IMR-90 (cell line): Measurements from ENCODE around the gene BMAL2. TPM values are rescaled to one million over a fixed set of nuclear protein-coding genes. Genes with fewer than 3 reads are reported as not detected.

ENCODE experiments used
- ATAC-seq: fragments of 200-7000 bp; cut with Tn5 transposase; 2 replicates; pipeline ENCODE4 v1.9.1; 2020; ENCODE audit warnings: low read depth, mild to moderate bottlenecking, moderate library complexity
- BruUV-seq: library from RNA; stranded (reverse); fragments of 400-500 nt; replicated peaks from 2 replicates; lab custom pipeline; 2021; lab: Mats Ljungman, UMichigan
- CTCF ChIA-PET: fragments of 300-600 bp; formaldehyde crosslinking; extraction: SDS; loops from one replicate; lab custom pipeline; 2021; ENCODE audit warnings: antibody characterized with exemption; lab: Yijun Ruan, JAX
- POLR2A ChIA-PET: fragments of 300-600 bp; sonication (Branson Sonifier 250); formaldehyde crosslinking; loops from one replicate; lab custom pipeline; 2022; ENCODE audit warnings: antibody characterized with exemption; ENCODE audit not compliant: unreplicated experiment; lab: Charles Lee
- DNase-seq: peaks from one replicate; pipeline ENCODE4 v3.0.0; 2013
- H2AFZ ChIP-seq: replicated peaks from 2 replicates; pipeline ENCODE3; 2013; ENCODE audit warnings: low read length, mild to moderate bottlenecking; ENCODE audit not compliant: poor library complexity
- H2AK5ac ChIP-seq: 2 replicates; pipeline ENCODE4 v1.6.1; 2013; ENCODE audit warnings: low read depth, low read length, inconsistent platforms
- H2AK9ac ChIP-seq: replicated peaks from 2 replicates; pipeline ENCODE3; 2013; ENCODE audit warnings: mild to moderate bottlenecking, low read depth, low read length, moderate library complexity; ENCODE audit not compliant: poor library complexity
- H2BK120ac ChIP-seq: 2 replicates; pipeline ENCODE4 v1.6.1; 2013; ENCODE audit warnings: low read depth, low read length, inconsistent platforms
- H2BK15ac ChIP-seq: 3 replicates; pipeline ENCODE4 v1.6.1; 2013; ENCODE audit warnings: low read depth, low read length, inconsistent platforms
- H2BK20ac ChIP-seq: 2 replicates; pipeline ENCODE4 v1.6.1; 2013; ENCODE audit warnings: low read depth, mild to moderate bottlenecking, inconsistent platforms, low read length, moderate library complexity
- H2BK5ac ChIP-seq: 2 replicates; pipeline ENCODE4 v1.6.1; 2013; ENCODE audit warnings: mild to moderate bottlenecking, low read depth, low read length, inconsistent platforms; ENCODE audit not compliant: poor library complexity, severe bottlenecking
- H3K14ac ChIP-seq: replicated peaks from 2 replicates; pipeline ENCODE4 v1.6.1; 2013; ENCODE audit warnings: low read depth, low read length, inconsistent platforms
- H3K18ac ChIP-seq: 2 replicates; pipeline ENCODE4 v1.6.1; 2013; ENCODE audit warnings: low read depth, low read length, control low read depth
- H3K23ac ChIP-seq: 2 replicates; pipeline ENCODE4 v1.6.1; 2013; ENCODE audit warnings: low read depth, low read length, inconsistent platforms
- H3K27ac ChIP-seq: 2 replicates; pipeline ENCODE4 v1.5.1; 2013; ENCODE audit warnings: mild to moderate bottlenecking, control low read depth, low read length; ENCODE audit not compliant: insufficient read depth
- H3K27me3 ChIP-seq: 2 replicates; pipeline ENCODE4 v1.6.1; 2013; ENCODE audit warnings: low read length; ENCODE audit not compliant: control insufficient read depth, insufficient read depth
- H3K36me3 ChIP-seq: 2 replicates; pipeline ENCODE4 v1.6.1; 2013; ENCODE audit warnings: low read length, mixed read lengths; ENCODE audit not compliant: control insufficient read depth, insufficient read depth
- H3K4ac ChIP-seq: 2 replicates; pipeline ENCODE4 v1.6.1; 2013; ENCODE audit warnings: low read depth, low read length, inconsistent platforms
- H3K4me1 ChIP-seq: 2 replicates; pipeline ENCODE4 v1.6.1; 2013; ENCODE audit warnings: low read length, mixed read lengths; ENCODE audit not compliant: control insufficient read depth, insufficient read depth
- H3K4me2 ChIP-seq: 2 replicates; pipeline ENCODE4 v1.6.1; 2013; ENCODE audit warnings: low read depth, mild to moderate bottlenecking, control low read depth, low read length, moderate library complexity
- H3K4me3 ChIP-seq: 2 replicates; pipeline ENCODE4 v1.5.1; 2013; ENCODE audit warnings: low read depth, mild to moderate bottlenecking, control low read depth, low read length, moderate library complexity; ENCODE audit not compliant: insufficient read depth
- H3K56ac ChIP-seq: 2 replicates; pipeline ENCODE4 v1.6.1; 2013; ENCODE audit warnings: low read length, inconsistent platforms; ENCODE audit not compliant: insufficient read depth; ENCODE audit errors: extremely low read depth
- H3K79me1 ChIP-seq, 2 experiments: 2 replicates each; pipeline ENCODE4 v1.6.1; 2013; ENCODE audit warnings: low read length in 2 of 2, inconsistent platforms in 1 of 2, low read depth in 1 of 2
- H3K9ac ChIP-seq: 2 replicates; pipeline ENCODE4 v1.6.1; 2013; ENCODE audit warnings: low read depth, low read length, control low read depth
- H3K9me1 ChIP-seq: 2 replicates; pipeline ENCODE4 v1.6.1; 2013; ENCODE audit warnings: low read length, inconsistent platforms; ENCODE audit not compliant: insufficient read depth
- H3K9me3 ChIP-seq: 2 replicates; pipeline ENCODE4 v1.6.1; 2013; ENCODE audit warnings: low read length; ENCODE audit not compliant: control insufficient read depth, insufficient read depth
- H4K20me1 ChIP-seq: 2 replicates; pipeline ENCODE4 v1.6.1; 2013; ENCODE audit warnings: low read length, inconsistent platforms; ENCODE audit not compliant: insufficient read depth
- H4K5ac ChIP-seq: 2 replicates; pipeline ENCODE4 v1.6.1; 2013; ENCODE audit warnings: mild to moderate bottlenecking, low read depth, low read length, control low read depth
- H4K8ac ChIP-seq, 2 experiments: 2 replicates each; pipeline ENCODE4 v1.6.1; 2013; ENCODE audit warnings: low read depth in 2 of 2, low read length in 2 of 2, control low read depth in 1 of 2, inconsistent platforms in 1 of 2
- H4K91ac ChIP-seq: 2 replicates; pipeline ENCODE4 v1.6.1; 2013; ENCODE audit warnings: low read depth, low read length, inconsistent platforms; ENCODE audit not compliant: insufficient read depth
- CEBPB ChIP-seq: IDR thresholded peaks from 2 replicates; pipeline ENCODE4 v1.6.1; 2012; ENCODE audit warnings: low read depth, low read length, improper control_type of control experiment
- CTCF ChIP-seq: conservative IDR thresholded peaks from 2 replicates; pipeline ENCODE4 v1.5.1; 2012; ENCODE audit warnings: mild to moderate bottlenecking, low read depth, low read length, improper control_type of control experiment
- FOS ChIP-seq: fragments of 150-350 bp; IDR thresholded peaks from 2 replicates; pipeline ENCODE4 v1.6.1; 2016; ENCODE audit warnings: low read depth, low read length
- MAZ ChIP-seq: IDR thresholded peaks from 2 replicates; pipeline ENCODE4 v1.6.1; 2012; ENCODE audit warnings: low read depth, mild to moderate bottlenecking, low read length, improper control_type of control experiment, moderate library complexity, borderline replicate concordance
- MXI1 ChIP-seq: IDR thresholded peaks from 2 replicates; pipeline ENCODE4 v1.6.1; 2012; ENCODE audit warnings: low read depth, mild to moderate bottlenecking, low read length, moderate library complexity, borderline replicate concordance
- NFE2L2 ChIP-seq: fragments of 150-350 bp; IDR thresholded peaks from 2 replicates; pipeline ENCODE4 v1.6.1; 2016; ENCODE audit warnings: low read depth, mild to moderate bottlenecking, low read length
- POLR2A ChIP-seq: IDR thresholded peaks from 2 replicates; pipeline ENCODE4 v1.6.1; 2012; ENCODE audit warnings: mild to moderate bottlenecking, low read depth, low read length
- RAD21 ChIP-seq: IDR thresholded peaks from 2 replicates; pipeline ENCODE4 v1.6.1; 2012; ENCODE audit warnings: low read length, improper control_type of control experiment
- RCOR1 ChIP-seq: IDR thresholded peaks from 2 replicates; pipeline ENCODE4 v1.6.1; 2012; ENCODE audit warnings: mild to moderate bottlenecking, low read length, improper control_type of control experiment; ENCODE audit not compliant: insufficient replicate concordance
- RFX5 ChIP-seq: IDR thresholded peaks from 2 replicates; pipeline ENCODE4 v1.8.0; 2012; ENCODE audit warnings: low read depth, mild to moderate bottlenecking, low read length, moderate library complexity
- SMC3 ChIP-seq: fragments of 150-350 bp; IDR thresholded peaks from 2 replicates; pipeline ENCODE4 v1.6.1; 2016; ENCODE audit warnings: low read depth, mild to moderate bottlenecking, antibody characterized with exemption, low read length, moderate library complexity
- WGBS, 2 experiments: methylation state at CpG; one replicate each; pipeline versions ENCODE4 v1.1.5 to v1.1.7; 2013; ENCODE audit warnings: missing lambda C conversion rate in 2 of 2; ENCODE audit not compliant: insufficient read length in 1 of 2; ENCODE audit errors: extremely low coverage in 2 of 2; 5-methylcytosine and 5-hydroxymethylcytosine counted together
- dilution Hi-C: fragments of 300-500 bp; cut with HindIII; formaldehyde crosslinking; loops from one replicate; pipeline ENCODE4 v1.14.3; 2018; ENCODE audit warnings: low sequenced_read_pairs; ENCODE audit not compliant: unreplicated experiment
- in situ Hi-C: fragments of 300-500 bp; cut with MboI; formaldehyde crosslinking; loops from 3 replicates; pipeline ENCODE4 v1.14.3; 2019; ENCODE audit warnings: low sequenced_read_pairs, inconsistent platforms, mixed read lengths
- intact Hi-C: fragments of 100-400 bp; cut with micrococcal nuclease; formaldehyde crosslinking; loops from 2 replicates; pipeline ENCODE4 v1.10.0; 2022
- polyA plus RNA-seq, 3 experiments: library from polyadenylated mRNA; depleted of rRNA; stranded (reverse); fragments of >200 nt; gene quantifications; 2 replicates each; pipeline ENCODE4 v1.2.3, GENCODE V29; 2012; ENCODE audit warnings: low replicate concordance in 1 of 3
- total RNA-seq: library from RNA; depleted of rRNA; stranded (reverse); fragments of >200 nt; gene quantifications from 2 replicates; pipeline ENCODE4 v1.2.3, GENCODE V29; 2012

BMAL2 gene
- total and polyA plus RNA-seq, 2 of the 4 experiments (the other 2 are of a cell fraction), result 11.0 to 57.0 TPM

GRCh38 chr12:27292718-27293117 is 39.9 kb upstream of the BMAL2 start:
- Histone ChIP-seq H3K4me1 (peaks cover 2% of the 10 kb centered on the region), H3K18ac (no peak overlapping the region), H4K91ac (no peak overlapping the region), H4K20me1 (no peaks in the 10 kb centered on the region), H2AK5ac (no peak overlapping the region), H3K23ac (no peak overlapping the region), H2BK20ac (no peak overlapping the region), H2BK15ac (no peak overlapping the region), H3K36me3 (no peaks in the 10 kb centered on the region; the same call in 1 of the 2 replicates), H3K56ac (no peak overlapping the region), H3K4ac (no peak overlapping the region), H2BK120ac (no peak overlapping the region), H4K5ac (no peak overlapping the region), H2BK5ac (no peak overlapping the region), H3K79me1 (peaks cover 6 to 19% of the 10 kb centered on the region in 2 experiments; a peak in 2 of 4 replicates), H2AK9ac (no peak overlapping the region), H3K27ac (no peak overlapping the region), H3K9me3 (no peaks in the 10 kb centered on the region), H3K9ac (no peak overlapping the region), H4K8ac (no peak overlapping the region), H3K14ac (no peak overlapping the region), H3K9me1 (no peaks in the 10 kb centered on the region; the same call in 1 of the 2 replicates), H3K4me2 (no peak overlapping the region), H3K27me3 (no peaks in the 10 kb centered on the region), H2AFZ (no peak overlapping the region), H3K4me3 (no peak overlapping the region)
- in situ Hi-C loops, result no loop called here
- ChIA-PET CTCF (no interaction called here), POLR2A (no interaction called here)
- ATAC-seq, result no peak
- TF ChIP-seq CEBPB (no peak), POLR2A (no peak), SMC3 (no peak), NFE2L2 (no peak), FOS (no peak), MAZ (no peak), RCOR1 (no peak), RFX5 (no peak), CTCF (no peak), RAD21 (no peak), MXI1 (no peak)
- no CpG with 5 or more reads among the region's 2 CpGs for WGBS, 2 experiments
- intact Hi-C loops, result no loop called here
- no TSS peak for BruUV-seq
- dilution Hi-C loops, result no loop called here
- DNase-seq, result no peak
